EH (cell line): ENCODE data around the gene LTBP1.
"Not testable (repeated sequence)": the region's sequence is repeated elsewhere in the genome, so short reads cannot be mapped to it uniquely, and the experiment has no call there.

Experiments used
- DNase-seq: peaks from one replicate; pipeline ENCODE4 v3.0.0-alpha.2; 2015; ENCODE audit warnings: low read depth

LTBP1 gene

GRCh38 chr2:33351781-33352180, 405.0 kb downstream of the LTBP1 start:
- DNase-seq: no peak

- DNase-seq: peak; percentile 95
Measured at GRCh38 chr2:33354981-33355380, 408.2 kb downstream of the LTBP1 start.

GRCh38 chr2:33358878-33359277, 412.1 kb downstream of the LTBP1 start:
- no peak for DNase-seq

GRCh38 chr2:33363325-33364298, 416.9 kb downstream of the LTBP1 start:
- DNase-seq: peak; percentile 86

- peak; percentile 25 for DNase-seq
Measured at GRCh38 chr2:33365264-33365970, 418.7 kb downstream of the LTBP1 start.

- peak; percentile 25 for DNase-seq
Measured at GRCh38 chr2:33366473-33366872, 419.7 kb downstream of the LTBP1 start.

- DNase-seq: not testable (repeated sequence)
Measured at GRCh38 chr2:33368524-33368923, 421.8 kb downstream of the LTBP1 start.

DNA sequence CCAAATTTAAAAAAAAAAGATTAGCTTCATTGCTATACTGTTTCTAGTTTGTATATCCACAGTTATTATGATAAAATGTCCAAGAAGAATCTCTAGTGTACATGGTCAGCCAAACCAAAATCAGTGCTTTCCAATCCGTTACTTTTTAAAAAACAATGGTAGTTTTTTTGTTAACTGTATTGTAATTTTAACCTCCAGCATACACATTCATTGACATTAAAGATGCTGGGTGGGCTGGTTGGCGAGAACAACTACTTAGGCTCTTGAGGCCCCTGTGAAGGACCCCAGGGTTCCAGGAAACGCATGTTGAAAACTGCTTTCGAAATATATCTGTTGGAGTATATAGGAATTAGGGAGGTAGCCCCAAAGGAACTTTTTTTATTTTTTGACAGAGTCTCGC, 422.4 kb downstream of the LTBP1 start:
- DNase-seq: no peak

DNA sequence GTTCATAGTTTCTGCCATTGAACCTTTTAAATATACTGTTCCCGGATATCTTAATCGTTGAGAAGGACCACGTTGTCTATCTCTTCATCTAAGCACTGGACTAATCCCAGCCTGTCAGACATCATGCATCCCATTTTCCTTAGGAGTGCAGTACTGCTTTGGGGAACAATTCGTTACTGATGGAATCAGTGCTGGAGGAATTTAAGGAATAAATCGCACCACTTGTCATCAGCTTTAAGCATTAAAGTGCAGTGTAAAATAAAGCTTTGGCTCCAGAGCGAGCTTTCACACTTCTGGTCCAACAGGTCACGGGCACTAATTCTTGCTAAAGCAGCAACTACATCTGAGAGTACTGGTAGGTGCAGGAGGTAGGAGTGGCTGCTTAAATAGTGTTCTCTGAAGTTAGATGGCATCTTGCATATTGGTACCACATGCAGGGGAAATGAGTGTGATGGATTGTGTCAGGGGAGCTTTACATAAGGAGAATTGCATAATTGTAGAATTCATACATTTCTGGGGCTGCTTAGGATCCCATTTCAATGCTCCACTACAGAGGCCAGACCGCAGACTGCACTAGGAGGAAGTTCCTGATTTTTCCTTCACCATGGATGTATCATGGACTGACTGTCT, 424.0 kb downstream of the LTBP1 start:
- no peak for DNase-seq

GRCh38 chr2:33371304-33372090, 424.7 kb downstream of the LTBP1 start:
- no peak for DNase-seq

- peak; percentile 46 for DNase-seq
Measured at GRCh38 chr2:33372940-33373553, 426.3 kb downstream of the LTBP1 start.

GRCh38 chr2:33373986-33374385, 427.2 kb downstream of the LTBP1 start:
- peak; percentile 80 for DNase-seq

GRCh38 chr2:33375054-33375453, 428.3 kb downstream of the LTBP1 start:
- peak; percentile 26 for DNase-seq

GRCh38 chr2:33377048-33377447, 430.3 kb downstream of the LTBP1 start:
- peak; percentile 44 for DNase-seq

DNA sequence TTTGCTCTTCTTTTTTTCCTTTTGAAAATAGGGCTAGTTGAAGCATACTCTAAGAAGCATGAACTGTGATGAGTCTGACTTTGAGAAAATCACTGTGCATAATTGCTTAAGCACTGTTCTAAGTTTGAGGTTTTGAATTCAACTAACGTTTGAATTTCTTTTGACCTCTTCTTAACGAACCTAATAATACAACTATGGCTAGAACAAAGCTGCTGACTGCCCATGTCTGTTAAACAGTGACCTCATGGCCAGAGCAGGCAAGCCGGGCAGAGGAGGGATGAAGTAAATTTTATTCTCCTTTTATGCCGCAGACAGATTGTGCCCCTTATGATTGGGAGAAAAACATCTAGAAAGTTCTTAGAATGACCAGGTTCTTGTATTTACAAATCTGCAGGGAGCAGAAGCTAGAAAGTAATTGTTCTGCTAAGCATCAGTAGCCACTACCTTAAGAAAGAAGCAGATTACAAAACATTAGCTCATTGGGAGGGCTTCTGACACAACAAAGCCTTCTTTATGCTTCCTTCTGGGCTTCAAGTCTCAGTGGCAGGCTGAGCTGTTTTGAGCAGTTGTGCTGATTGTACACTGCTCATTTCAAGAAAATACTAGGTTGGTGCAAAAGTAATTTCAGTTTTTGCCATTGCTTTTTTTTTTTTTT, 431.9 kb downstream of the LTBP1 start:
- no peak for DNase-seq

- DNase-seq: no peak
Measured at GRCh38 chr2:33380001-33380609, 433.4 kb downstream of the LTBP1 start.

- no peak for DNase-seq
Measured at GRCh38 chr2:33380719-33381118, 434.0 kb downstream of the LTBP1 start.

GRCh38 chr2:33381301-33381858, 434.6 kb downstream of the LTBP1 start:
- DNase-seq: no peak

GRCh38 chr2:33383855-33384598, 437.3 kb downstream of the LTBP1 start:
- DNase-seq: no peak
